DOHH2 (cell line): Measurements from ENCODE around the gene LCN2.

Source experiments
- H3F3A ChIP-seq: fragments of 200-600 bp; sonication (generic), shearing (Covaris generic); 2 replicates; pipeline ENCODE4 v1.6.0; 2016; ENCODE audit warnings: antibody characterized with exemption, mild to moderate bottlenecking; ENCODE audit not compliant: control insufficient read depth, insufficient read depth
- H3K27ac ChIP-seq: fragments of 200-600 bp; sonication (generic); 2 replicates; pipeline ENCODE4 v1.5.1; 2014; ENCODE audit warnings: low read depth, mild to moderate bottlenecking, low read length, moderate library complexity
- H3K27me3 ChIP-seq: fragments of 200-600 bp; sonication (generic); 2 replicates; pipeline ENCODE4 v1.6.1; 2014; ENCODE audit warnings: mild to moderate bottlenecking, low read length, mixed read lengths; ENCODE audit not compliant: control insufficient read depth
- H3K36me3 ChIP-seq: fragments of 200-600 bp; sonication (generic); 2 replicates; pipeline ENCODE4 v1.6.1; 2014; ENCODE audit warnings: mild to moderate bottlenecking, low read length, moderate library complexity, mixed read lengths; ENCODE audit not compliant: control insufficient read depth
- H3K4me1 ChIP-seq: fragments of 200-600 bp; sonication (generic); 2 replicates; pipeline ENCODE4 v1.6.1; 2014; ENCODE audit warnings: mild to moderate bottlenecking, low read length, mixed read lengths; ENCODE audit not compliant: control insufficient read depth
- H3K4me2 ChIP-seq: fragments of 200-600 bp; sonication (generic); 2 replicates; pipeline ENCODE4 v1.6.0; 2014; ENCODE audit warnings: mild to moderate bottlenecking, low read length, moderate library complexity
- H3K4me3 ChIP-seq: fragments of 200-600 bp; sonication (generic); 2 replicates; pipeline ENCODE4 v1.5.1; 2014; ENCODE audit warnings: mild to moderate bottlenecking, low read length, mixed read lengths
- H3K79me2 ChIP-seq: fragments of 200-600 bp; sonication (generic); 2 replicates; pipeline ENCODE4 v1.6.1; 2014; ENCODE audit warnings: mild to moderate bottlenecking, low read length, mixed read lengths; ENCODE audit not compliant: control insufficient read depth
- H3K9me2 ChIP-seq: fragments of 200-600 bp; sonication (generic); replicated peaks from 2 replicates; pipeline ENCODE4 v1.6.1; 2014; ENCODE audit warnings: mild to moderate bottlenecking, low read length, mixed read lengths; ENCODE audit not compliant: control insufficient read depth
- H3K9me3 ChIP-seq: fragments of 200-600 bp; sonication (generic); 2 replicates; pipeline ENCODE4 v1.6.1; 2014; ENCODE audit warnings: antibody characterized with exemption, low read length, mixed read lengths; ENCODE audit not compliant: control insufficient read depth, insufficient read depth
- H4K20me1 ChIP-seq: fragments of 200-600 bp; sonication (generic); 2 replicates; pipeline ENCODE4 v1.6.0; 2014; ENCODE audit warnings: low read depth, mild to moderate bottlenecking, antibody characterized with exemption, low read length, moderate library complexity; ENCODE audit not compliant: control insufficient read depth, insufficient read depth
- EZH2phosphoT487 ChIP-seq: fragments of 200-600 bp; sonication (generic); IDR thresholded peaks from 2 replicates; pipeline ENCODE4 v1.6.1; 2017; ENCODE audit warnings: borderline replicate concordance, mild to moderate bottlenecking, antibody characterized with exemption, low read length, moderate library complexity, mixed read lengths
- TF ChIP-seq, protein P1 (sequence below): fragments of 200-600 bp; sonication (generic); IDR thresholded peaks from one replicate; pipeline ENCODE4 v1.5.1; 2014; ENCODE audit warnings: antibody characterized with exemption, mild to moderate bottlenecking, low read depth, low read length; ENCODE audit not compliant: poor library complexity, severe bottlenecking

LCN2 gene

DNA sequence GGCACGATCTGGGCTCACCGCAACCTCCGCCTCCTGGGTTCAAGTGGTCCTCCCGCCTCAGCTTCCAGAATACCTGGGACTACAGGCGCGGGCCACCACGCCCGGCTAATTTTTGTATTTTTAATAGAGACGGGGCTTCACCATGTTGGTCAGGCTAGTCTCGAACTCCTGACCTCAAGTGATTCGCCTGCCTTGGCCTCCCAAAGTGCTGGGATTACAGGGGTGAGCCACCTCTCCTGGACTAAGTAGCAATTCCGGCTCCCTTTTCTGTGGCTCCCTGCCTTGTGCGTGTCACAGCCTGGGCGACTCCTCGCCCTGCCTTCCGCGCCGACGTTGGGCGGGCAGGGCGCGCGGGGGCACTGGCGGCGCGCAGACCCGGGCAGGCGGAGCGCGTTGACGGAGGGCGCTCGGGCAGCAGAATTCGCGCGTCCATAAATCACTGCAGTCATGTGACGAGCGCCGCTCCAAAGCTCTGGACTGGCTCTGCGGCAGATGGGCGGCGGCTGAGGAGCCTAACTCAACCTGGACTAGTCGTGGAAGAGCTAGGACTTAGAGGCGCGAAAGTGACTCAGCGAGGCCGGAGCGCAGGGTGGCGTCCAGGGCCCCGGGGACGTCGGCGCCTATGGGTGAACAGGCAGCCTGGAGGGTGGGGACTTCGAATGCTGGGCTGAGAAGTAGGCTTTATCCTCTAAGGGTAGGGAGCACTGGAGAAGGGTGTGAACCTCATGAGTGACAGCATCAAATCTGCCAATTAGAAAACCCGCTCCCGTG, 43.5 kb downstream of the LCN2 start:
- H3K4me3 ChIP-seq, result peak overlapping the region; percentile 86
- peaks cover 15% of the 10 kb centered on the region for H3K79me2 ChIP-seq
- H3K9me2 ChIP-seq, result no peaks in the 10 kb centered on the region
- H3K36me3 ChIP-seq, result peaks cover 18% of the 10 kb centered on the region
- H4K20me1 ChIP-seq, result no peaks in the 10 kb centered on the region
- peaks cover 10% of the 10 kb centered on the region for H3K4me1 ChIP-seq
- no peaks in the 10 kb centered on the region for H3K27me3 ChIP-seq
- peaks cover 3% of the 10 kb centered on the region for H3F3A ChIP-seq
- TF ChIP-seq, protein P1, sequence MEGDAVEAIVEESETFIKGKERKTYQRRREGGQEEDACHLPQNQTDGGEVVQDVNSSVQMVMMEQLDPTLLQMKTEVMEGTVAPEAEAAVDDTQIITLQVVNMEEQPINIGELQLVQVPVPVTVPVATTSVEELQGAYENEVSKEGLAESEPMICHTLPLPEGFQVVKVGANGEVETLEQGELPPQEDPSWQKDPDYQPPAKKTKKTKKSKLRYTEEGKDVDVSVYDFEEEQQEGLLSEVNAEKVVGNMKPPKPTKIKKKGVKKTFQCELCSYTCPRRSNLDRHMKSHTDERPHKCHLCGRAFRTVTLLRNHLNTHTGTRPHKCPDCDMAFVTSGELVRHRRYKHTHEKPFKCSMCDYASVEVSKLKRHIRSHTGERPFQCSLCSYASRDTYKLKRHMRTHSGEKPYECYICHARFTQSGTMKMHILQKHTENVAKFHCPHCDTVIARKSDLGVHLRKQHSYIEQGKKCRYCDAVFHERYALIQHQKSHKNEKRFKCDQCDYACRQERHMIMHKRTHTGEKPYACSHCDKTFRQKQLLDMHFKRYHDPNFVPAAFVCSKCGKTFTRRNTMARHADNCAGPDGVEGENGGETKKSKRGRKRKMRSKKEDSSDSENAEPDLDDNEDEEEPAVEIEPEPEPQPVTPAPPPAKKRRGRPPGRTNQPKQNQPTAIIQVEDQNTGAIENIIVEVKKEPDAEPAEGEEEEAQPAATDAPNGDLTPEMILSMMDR, result peak; percentile 56
- TF ChIP-seq EZH2phosphoT487, result no peak
- H3K27ac ChIP-seq, result no peak overlapping the region
- peak overlapping the region; percentile 94; the same call in 1 of the 2 replicates for H3K4me2 ChIP-seq
- H3K9me3 ChIP-seq, result no peaks in the 10 kb centered on the region

DNA sequence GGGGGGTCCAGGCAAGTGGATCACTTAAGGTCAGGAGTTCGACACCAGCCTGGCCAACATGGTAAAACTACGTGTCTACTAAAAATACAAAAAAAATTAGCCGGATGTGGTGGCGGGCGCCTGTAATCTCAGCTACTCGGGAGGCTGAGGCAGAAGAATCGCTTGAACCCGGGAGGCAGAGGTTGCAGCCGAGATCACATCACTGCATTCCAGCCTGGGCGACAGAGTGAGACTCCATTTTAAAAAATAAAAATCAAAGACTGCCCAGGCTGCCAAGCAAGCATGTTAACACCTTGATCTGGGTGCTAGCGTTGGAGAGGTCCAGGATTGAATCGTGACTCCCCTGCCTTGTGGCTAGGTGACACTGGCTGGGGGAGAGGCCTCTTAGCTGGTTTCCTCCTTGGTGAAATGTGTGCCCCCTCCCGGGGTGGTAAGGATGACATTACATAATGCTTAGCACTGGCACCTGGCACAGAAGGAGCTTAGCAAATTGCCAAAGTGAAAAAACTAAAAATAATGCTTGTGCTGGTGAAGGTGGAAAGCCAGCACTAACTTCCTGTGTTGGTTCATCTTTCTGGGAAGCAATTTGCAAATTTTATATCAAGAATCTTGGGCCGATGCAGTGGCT, 44.3 kb downstream of the LCN2 start:
- H3K9me2 ChIP-seq, result no peaks in the 10 kb centered on the region
- H3K4me2 ChIP-seq, result no peak overlapping the region
- H3K4me3 ChIP-seq, result no peak overlapping the region
- peaks cover 11% of the 10 kb centered on the region for H3K36me3 ChIP-seq
- no peaks in the 10 kb centered on the region for H3K9me3 ChIP-seq
- H3F3A ChIP-seq, result peaks cover 3% of the 10 kb centered on the region; the same call in 1 of the 2 replicates
- H3K27me3 ChIP-seq, result no peaks in the 10 kb centered on the region
- no peaks in the 10 kb centered on the region for H4K20me1 ChIP-seq
- no peak overlapping the region for H3K27ac ChIP-seq
- H3K4me1 ChIP-seq, result peaks cover 10% of the 10 kb centered on the region
- no peak for TF ChIP-seq EZH2phosphoT487
- TF ChIP-seq, protein P1, result no peak
- H3K79me2 ChIP-seq, result peaks cover 15% of the 10 kb centered on the region

DNA sequence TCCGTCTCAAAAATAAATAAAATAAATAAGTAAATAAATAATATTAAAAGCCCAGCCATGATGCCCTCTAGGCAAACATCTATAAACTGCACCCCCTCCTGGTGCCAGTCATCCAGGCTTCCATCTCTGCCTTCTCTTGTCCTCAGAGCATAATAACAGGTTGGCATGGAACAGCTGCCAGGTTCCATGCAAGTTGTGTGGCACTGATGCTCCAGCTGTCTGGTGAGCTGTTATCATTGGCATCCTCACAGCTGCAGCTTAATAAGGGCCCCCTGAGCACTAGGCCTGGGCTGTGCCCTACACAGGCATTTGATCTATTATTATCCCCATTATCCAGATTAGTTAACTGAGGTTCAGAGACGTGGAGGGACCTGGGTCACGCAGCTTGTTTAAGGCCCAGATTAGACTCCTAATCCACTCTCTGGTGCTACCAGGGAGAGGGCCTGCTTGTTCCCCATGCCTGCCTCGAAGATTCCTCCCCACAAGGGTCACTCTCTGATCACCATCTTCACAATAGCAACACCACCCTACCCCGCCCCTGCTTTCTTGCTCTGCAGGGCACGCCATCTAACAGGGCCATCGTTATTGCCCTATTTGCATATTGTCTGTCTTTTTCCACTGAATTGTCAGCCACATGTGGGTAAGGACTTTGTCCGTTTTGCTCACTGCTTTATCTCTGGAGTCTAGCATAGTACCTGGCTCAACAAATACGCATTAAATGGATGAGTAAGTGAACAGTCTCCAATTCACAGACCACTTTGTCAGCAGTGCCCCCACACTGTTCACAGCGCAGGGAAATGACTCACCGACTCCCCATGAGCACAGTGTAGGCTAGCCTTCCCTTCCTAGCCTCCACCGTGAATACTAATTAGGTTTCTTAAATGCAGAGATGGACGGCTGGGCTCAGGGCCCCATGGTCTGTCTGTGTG, 52.5 kb downstream of the LCN2 start:
- Histone ChIP-seq H3K9me3 (no peaks in the 10 kb centered on the region), H3K4me2 (no peak overlapping the region)

More for the DNA sequence above, 52.5 kb downstream of the LCN2 start:
- Histone ChIP-seq H3K9me2 (no peaks in the 10 kb centered on the region), H3K79me2 (no peaks in the 10 kb centered on the region), H3F3A (no peaks in the 10 kb centered on the region), H3K4me3 (no peak overlapping the region), H3K27me3 (peaks cover 34% of the 10 kb centered on the region), H3K27ac (no peak overlapping the region), H3K4me1 (peaks cover 16% of the 10 kb centered on the region), H3K36me3 (no peaks in the 10 kb centered on the region), H4K20me1 (no peaks in the 10 kb centered on the region)
- TF ChIP-seq EZH2phosphoT487, result no peak
- TF ChIP-seq, protein P1, result no peak
